ENCODE measurements around the gene S100A4.

Gene S100A4

GRCh38 chr1:153546796-153547559 is 1.4 kb upstream of the S100A4 start:
- Histone ChIP-seq H3K9ac (ENCODE audit: low read depth, low read length) (no peak overlapping the region), H3K27me3 (ENCODE audit: insufficient read depth, low read length) (no peaks in the 10 kb centered on the region), H3K4me3 (ENCODE audit: low read length) (no peak overlapping the region), H3K4me1 (ENCODE audit: insufficient read depth, low read length) (peaks cover 29% of the 10 kb centered on the region), H3K9me3 (ENCODE audit: insufficient read depth, low read depth, low read length) (no peaks in the 10 kb centered on the region), H3K27ac (ENCODE audit: low read depth, low read length) (no peak overlapping the region), H3K36me3 (ENCODE audit: insufficient read depth, low read length) (no peaks in the 10 kb centered on the region; the same call in 1 of the 2 replicates)
- 76% methylated on average over 14 of the region's 14 CpGs for WGBS

GRCh38 chr1:153546371-153546770 is 765 bp upstream of the S100A4 start:
- 92% methylated on average over 8 of the region's 8 CpGs for WGBS
- Histone ChIP-seq H3K4me1 (ENCODE audit: insufficient read depth, low read length) (peaks cover 29% of the 10 kb centered on the region), H3K4me3 (ENCODE audit: low read length) (no peak overlapping the region), H3K36me3 (ENCODE audit: insufficient read depth, low read length) (no peaks in the 10 kb centered on the region; the same call in 1 of the 2 replicates), H3K9me3 (ENCODE audit: insufficient read depth, low read depth, low read length) (no peaks in the 10 kb centered on the region), H3K9ac (ENCODE audit: low read depth, low read length) (no peak overlapping the region), H3K27ac (ENCODE audit: low read depth, low read length) (no peak overlapping the region), H3K27me3 (ENCODE audit: insufficient read depth, low read length) (no peaks in the 10 kb centered on the region)

DNA sequence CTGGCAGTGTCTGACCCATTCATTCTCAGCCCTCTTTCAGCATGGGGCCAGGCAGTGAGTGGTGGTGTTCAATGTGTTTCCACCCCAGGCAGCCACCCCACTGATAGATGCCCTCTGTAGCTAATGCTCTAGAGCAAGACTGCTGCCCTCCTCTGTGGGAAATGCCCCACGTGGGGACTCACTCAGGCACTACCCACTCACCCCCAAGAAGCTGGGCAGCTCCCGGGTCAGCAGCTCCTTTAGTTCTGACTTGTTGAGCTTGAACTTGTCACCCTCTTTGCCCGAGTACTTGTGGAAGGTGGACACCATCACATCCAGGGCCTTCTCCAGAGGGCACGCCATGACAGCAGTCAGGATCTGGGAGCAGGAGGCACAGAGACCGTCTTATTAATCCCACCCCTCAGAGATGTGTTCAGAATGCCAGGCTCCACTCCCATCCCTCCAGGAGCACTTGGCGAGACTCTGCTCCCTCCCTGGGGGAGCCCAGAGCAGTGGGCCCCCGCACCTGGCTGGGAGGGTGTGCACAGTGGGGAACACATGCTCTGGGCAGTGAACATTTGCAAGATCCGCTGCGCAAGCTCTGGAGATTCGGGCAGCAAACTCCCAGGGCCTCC is 1.0 kb downstream of the S100A4 start:
- H3K27me3 ChIP-seq (ENCODE audit: insufficient read depth, low read length), result no peaks in the 10 kb centered on the region
- H3K36me3 ChIP-seq (ENCODE audit: insufficient read depth, low read length), result no peaks in the 10 kb centered on the region; the same call in 1 of the 2 replicates
- no peak overlapping the region; the same call in 1 of the 2 replicates for H3K9ac ChIP-seq (ENCODE audit: low read depth, low read length)
- WGBS, result 74% methylated on average over 10 of the region's 10 CpGs
- H3K27ac ChIP-seq (ENCODE audit: low read depth, low read length), result peak overlapping the region; percentile 31; the same call in 1 of the 2 replicates
- no peaks in the 10 kb centered on the region for H3K9me3 ChIP-seq (ENCODE audit: insufficient read depth, low read depth, low read length)
- peaks cover 22% of the 10 kb centered on the region for H3K4me1 ChIP-seq (ENCODE audit: insufficient read depth, low read length)
- peak overlapping the region; percentile 20; the same call in 1 of the 2 replicates for H3K4me3 ChIP-seq (ENCODE audit: low read length)

DNA sequence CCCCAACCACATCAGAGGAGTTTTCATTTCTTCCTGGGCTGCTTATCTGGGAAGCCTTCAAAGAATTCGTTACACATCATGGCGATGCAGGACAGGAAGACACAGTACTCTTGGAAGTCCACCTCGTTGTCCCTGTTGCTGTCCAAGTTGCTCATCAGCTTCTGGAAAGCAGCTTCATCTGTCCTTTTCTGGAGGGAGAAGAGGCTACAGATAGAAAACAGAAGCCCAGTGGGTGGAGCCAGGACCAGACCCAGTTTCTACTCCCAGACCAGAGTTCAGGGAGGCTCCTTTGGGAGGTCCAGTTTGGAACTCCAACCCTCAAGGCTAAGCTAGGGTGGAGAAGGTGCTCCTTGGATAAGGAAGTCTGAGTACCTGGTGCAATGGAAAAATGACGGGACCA is 1.9 kb downstream of the S100A4 start:
- Histone ChIP-seq H3K27ac (ENCODE audit: low read depth, low read length) (no peak overlapping the region), H3K4me1 (ENCODE audit: insufficient read depth, low read length) (peaks cover 15% of the 10 kb centered on the region), H3K27me3 (ENCODE audit: insufficient read depth, low read length) (no peaks in the 10 kb centered on the region), H3K9me3 (ENCODE audit: insufficient read depth, low read depth, low read length) (no peaks in the 10 kb centered on the region), H3K9ac (ENCODE audit: low read depth, low read length) (no peak overlapping the region), H3K36me3 (ENCODE audit: insufficient read depth, low read length) (no peaks in the 10 kb centered on the region; the same call in 1 of the 2 replicates), H3K4me3 (ENCODE audit: low read length) (no peak overlapping the region)
- WGBS, result 95% methylated on average over 4 of the region's 4 CpGs

DNA sequence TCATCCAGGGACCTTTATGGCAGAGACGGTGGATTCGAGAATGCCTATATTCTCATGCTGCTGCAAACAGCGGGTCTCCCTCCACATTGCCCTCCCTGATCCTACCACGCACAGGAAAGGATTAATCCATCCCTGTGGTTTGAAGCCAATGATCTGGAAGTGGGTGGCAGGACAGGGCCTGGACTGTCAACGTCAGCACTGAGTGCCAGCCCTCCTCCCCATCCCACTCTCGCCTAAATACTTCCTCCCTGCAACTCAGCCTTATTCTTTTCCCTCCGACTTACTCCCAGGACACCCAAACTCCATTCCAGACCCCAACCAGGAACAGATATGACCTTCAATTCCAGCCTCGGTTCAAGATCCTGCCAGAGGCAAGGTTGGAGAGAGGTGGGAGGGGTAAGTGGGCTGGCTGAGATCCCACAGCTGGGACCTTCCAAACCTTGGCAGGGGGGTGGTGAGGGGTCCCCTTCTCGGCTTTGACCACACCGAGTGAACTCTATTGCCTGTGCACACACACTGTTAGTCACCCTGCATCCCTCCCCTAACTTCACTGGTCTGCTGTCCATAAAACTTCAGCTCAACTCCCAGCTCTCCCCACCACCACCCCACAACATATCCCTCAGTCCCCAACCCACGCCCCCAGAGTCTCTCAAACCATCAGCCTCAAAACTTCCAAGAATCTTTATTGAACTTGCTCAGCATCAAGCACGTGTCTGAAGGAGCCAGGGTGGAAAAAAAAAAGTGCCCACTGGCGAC is 2.5 kb downstream of the S100A4 start:
- H3K4me1 ChIP-seq (ENCODE audit: insufficient read depth, low read length), result peaks cover 19% of the 10 kb centered on the region
- H3K4me3 ChIP-seq (ENCODE audit: low read length), result no peak overlapping the region
- H3K9me3 ChIP-seq (ENCODE audit: insufficient read depth, low read depth, low read length), result no peaks in the 10 kb centered on the region
- no peak overlapping the region for H3K27ac ChIP-seq (ENCODE audit: low read depth, low read length)
- no peaks in the 10 kb centered on the region; the same call in 1 of the 2 replicates for H3K36me3 ChIP-seq (ENCODE audit: insufficient read depth, low read length)
- no peak overlapping the region for H3K9ac ChIP-seq (ENCODE audit: low read depth, low read length)
- 88% methylated on average over 13 of the region's 13 CpGs for WGBS
- no peaks in the 10 kb centered on the region for H3K27me3 ChIP-seq (ENCODE audit: insufficient read depth, low read length)

DNA sequence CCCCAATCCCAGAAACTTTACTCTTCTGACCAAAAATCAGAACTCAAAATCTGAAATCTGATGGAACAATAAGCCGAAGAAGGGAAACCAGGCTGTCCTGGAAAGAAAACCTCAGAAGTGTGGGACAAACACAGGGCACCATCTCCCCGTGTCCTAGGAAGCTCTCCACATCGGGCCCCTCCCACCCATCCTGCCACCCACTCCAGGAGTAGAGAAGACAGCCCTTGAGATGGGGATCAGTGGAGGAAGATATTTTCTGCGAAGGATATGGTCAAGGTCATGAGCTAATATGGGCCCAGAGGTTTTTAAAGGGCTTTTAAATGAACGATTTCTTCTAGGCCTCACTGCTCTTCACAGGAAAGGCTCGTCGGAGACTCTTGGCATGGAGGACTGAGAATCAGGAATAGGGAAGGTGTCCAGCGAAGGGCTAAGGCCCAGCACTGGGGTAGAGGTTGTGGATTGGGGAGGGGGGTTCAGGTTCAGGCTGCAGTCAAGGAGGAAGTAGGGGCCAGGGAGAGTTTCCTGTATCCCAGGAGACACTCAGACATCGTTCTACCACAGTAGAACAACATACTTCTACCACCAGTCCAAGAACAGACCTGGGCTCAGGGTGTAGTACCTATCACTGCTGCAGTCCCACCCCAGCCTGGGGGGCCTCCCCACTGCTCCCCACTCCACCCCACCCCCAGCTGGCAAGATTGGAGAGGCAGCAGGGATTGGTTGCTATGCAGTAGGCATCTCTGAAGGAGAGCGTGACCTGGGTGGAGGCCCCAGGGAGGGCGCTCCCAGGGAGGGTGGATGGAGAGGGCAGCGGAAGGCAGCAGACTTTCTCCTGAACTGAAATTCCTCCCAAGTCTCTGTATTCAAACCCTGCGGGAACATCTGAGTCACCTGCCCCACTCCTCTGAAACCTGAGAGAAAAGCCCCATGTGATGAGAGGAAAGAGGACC is 3.7 kb downstream of the S100A4 start:
- H3K36me3 ChIP-seq (ENCODE audit: insufficient read depth, low read length), result no peaks in the 10 kb centered on the region; the same call in 1 of the 2 replicates
- H3K4me3 ChIP-seq (ENCODE audit: low read length), result no peak overlapping the region
- no peaks in the 10 kb centered on the region for H3K27me3 ChIP-seq (ENCODE audit: insufficient read depth, low read length)
- no peak overlapping the region for H3K27ac ChIP-seq (ENCODE audit: low read depth, low read length)
- H3K9ac ChIP-seq (ENCODE audit: low read depth, low read length), result no peak overlapping the region
- no peaks in the 10 kb centered on the region for H3K9me3 ChIP-seq (ENCODE audit: insufficient read depth, low read depth, low read length)
- H3K4me1 ChIP-seq (ENCODE audit: insufficient read depth, low read length), result peaks cover 22% of the 10 kb centered on the region
- WGBS, result 90% methylated on average over 12 of the region's 13 CpGs

DNA sequence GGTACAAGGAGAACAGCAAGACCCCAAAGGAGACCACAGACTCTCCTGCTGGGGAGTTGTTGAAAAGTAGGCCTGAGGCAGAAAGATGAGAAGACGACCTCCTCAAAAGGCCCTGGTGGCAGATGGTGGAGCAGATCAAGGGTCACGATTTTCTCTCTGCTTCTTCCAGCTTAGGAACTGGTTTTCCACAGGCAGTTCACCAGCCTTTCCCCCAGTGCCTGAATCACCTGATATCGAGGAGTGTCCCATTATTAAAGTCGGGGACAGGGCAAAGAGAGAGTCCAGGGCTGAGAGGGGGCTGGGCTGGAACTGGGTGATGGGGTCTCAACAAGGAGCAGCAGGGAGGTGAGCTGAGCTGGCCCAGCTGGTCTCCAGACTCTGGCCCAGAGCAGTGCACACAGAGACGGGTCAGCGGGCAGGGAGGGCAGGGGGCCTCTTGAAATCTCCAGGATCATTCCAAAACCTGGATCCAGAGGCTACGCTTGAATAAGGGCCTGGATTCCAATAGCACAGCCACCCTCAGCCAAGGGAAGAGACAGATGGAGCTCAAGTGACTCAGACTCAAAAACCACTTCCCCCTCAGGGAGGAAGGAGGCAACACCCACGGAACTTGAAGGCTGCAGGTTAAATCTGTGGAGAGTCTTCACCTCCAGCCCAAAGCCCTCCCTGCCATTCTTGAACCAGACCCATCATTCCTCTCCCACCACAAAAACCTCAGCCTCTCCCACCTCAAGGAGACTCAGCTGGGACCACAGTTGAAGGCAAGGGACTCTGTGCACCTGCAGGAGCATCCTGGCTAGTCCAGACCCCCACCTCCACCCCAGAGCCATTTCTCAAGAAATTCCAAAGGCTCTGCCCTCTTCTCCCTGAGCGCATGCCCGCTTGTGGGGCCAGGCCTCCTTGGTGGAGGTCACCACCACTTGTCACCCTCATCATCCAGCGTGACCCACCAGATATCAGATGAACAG is 4.9 kb downstream of the S100A4 start, which contains the start of gene S100A5:
TSS of gene S100A5 (minus strand) at position 541 of the 968 bp plus-strand sequence. CDS start 743 bp downstream, outside the sequence.
- 85% methylated on average over 11 of the region's 11 CpGs for WGBS
- no peaks in the 10 kb centered on the region for H3K9me3 ChIP-seq (ENCODE audit: insufficient read depth, low read depth, low read length)
- H3K4me3 ChIP-seq (ENCODE audit: low read length), result no peak within 1 kb of the TSS
- H3K9ac ChIP-seq (ENCODE audit: low read depth, low read length), result no peak within 1 kb of the TSS
- peaks cover 6% of the 10 kb centered on the region; the same call in 1 of the 2 replicates for H3K27me3 ChIP-seq (ENCODE audit: insufficient read depth, low read length)
- H3K36me3 ChIP-seq (ENCODE audit: insufficient read depth, low read length), result no peaks in the 10 kb centered on the region; the same call in 1 of the 2 replicates
- H3K27ac ChIP-seq (ENCODE audit: low read depth, low read length), result no peak within 1 kb of the TSS
- peaks cover 26% of the 10 kb centered on the region for H3K4me1 ChIP-seq (ENCODE audit: insufficient read depth, low read length)

GRCh38 chr1:153539395-153540093 is 6.1 kb downstream of the S100A4 start:
- H3K4me3 ChIP-seq (ENCODE audit: low read length), result no peak overlapping the region
- H3K27me3 ChIP-seq (ENCODE audit: insufficient read depth, low read length), result peaks cover 6% of the 10 kb centered on the region; the same call in 1 of the 2 replicates
- H3K9me3 ChIP-seq (ENCODE audit: insufficient read depth, low read depth, low read length), result no peaks in the 10 kb centered on the region
- H3K36me3 ChIP-seq (ENCODE audit: insufficient read depth, low read length), result no peaks in the 10 kb centered on the region; the same call in 1 of the 2 replicates
- 95% methylated on average over 3 of the region's 4 CpGs for WGBS
- H3K27ac ChIP-seq (ENCODE audit: low read depth, low read length), result no peak overlapping the region
- peaks cover 20% of the 10 kb centered on the region for H3K4me1 ChIP-seq (ENCODE audit: insufficient read depth, low read length)
- H3K9ac ChIP-seq (ENCODE audit: low read depth, low read length), result no peak overlapping the region

GRCh38 chr1:153538315-153538821 is 7.2 kb downstream of the S100A4 start:
- Histone ChIP-seq H3K9ac (ENCODE audit: low read depth, low read length) (no peak overlapping the region), H3K9me3 (ENCODE audit: insufficient read depth, low read depth, low read length) (no peaks in the 10 kb centered on the region), H3K27ac (ENCODE audit: low read depth, low read length) (no peak overlapping the region), H3K4me1 (ENCODE audit: insufficient read depth, low read length) (peaks cover 23% of the 10 kb centered on the region), H3K4me3 (ENCODE audit: low read length) (no peak overlapping the region), H3K36me3 (ENCODE audit: insufficient read depth, low read length) (no peaks in the 10 kb centered on the region), H3K27me3 (ENCODE audit: insufficient read depth, low read length) (peaks cover 6% of the 10 kb centered on the region; the same call in 1 of the 2 replicates)
- 26% methylated on average over 5 of the region's 6 CpGs for WGBS
